Sigmoid colon (tissue), 4 donors: ENCODE data around the gene TRPV5.

Experiments
- CTCF ChIP-seq, 4 experiments: fragments of 450-650 bp in 3 of 4; fragments of 200-600 bp in 1 of 4; IDR thresholded peaks; one replicate each; pipeline ENCODE4 v1.5.1; 2016 to 2019; ENCODE audit warnings: antibody characterized with exemption in 4 of 4, mild to moderate bottlenecking in 3 of 4, moderate library complexity in 2 of 4
- EP300 ChIP-seq, 4 donors: sonication (generic); formaldehyde crosslinking; IDR thresholded peaks; one replicate each; pipeline ENCODE4 v1.6.1; 2017; ENCODE audit warnings: antibody characterized with exemption in 4 of 4
- POLR2A ChIP-seq, 2 donors: fragments of 450-650 bp; IDR thresholded peaks; one replicate each; pipeline ENCODE4 v1.6.1; 2016; ENCODE audit warnings: antibody characterized with exemption in 2 of 2, mild to moderate bottlenecking in 2 of 2, moderate library complexity in 2 of 2
- POLR2AphosphoS5 ChIP-seq, 4 donors: sonication (generic); formaldehyde crosslinking; IDR thresholded peaks; one replicate each; pipeline ENCODE4 v1.6.1; 2017; ENCODE audit warnings: antibody characterized with exemption in 4 of 4

DNA sequence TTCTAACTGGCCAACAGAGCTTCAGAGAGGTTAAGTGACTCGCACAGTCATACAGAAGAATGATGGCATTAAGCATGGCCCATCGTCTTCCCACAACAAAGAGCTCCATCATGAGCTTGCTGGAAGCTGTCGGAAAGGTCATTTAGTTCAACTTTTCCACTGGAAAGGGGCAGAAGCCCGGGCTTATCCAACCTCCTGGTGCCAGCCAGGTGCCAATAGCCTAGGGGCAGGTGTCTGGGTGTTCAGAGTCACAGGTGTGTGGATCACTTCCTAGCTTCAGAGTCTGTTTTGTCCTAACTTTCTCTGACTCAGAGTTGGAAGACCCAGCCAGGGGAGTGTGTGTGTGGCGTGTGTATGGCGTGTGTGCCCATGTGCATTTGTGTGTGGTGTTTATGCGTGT is 46.7 kb downstream of the TRPV5 start:
- TF ChIP-seq POLR2A (IDR thresholded peaks at IDR 0.05) = no peak
- no peak for TF ChIP-seq CTCF (IDR thresholded peaks at IDR 0.05)
- no peak for TF ChIP-seq POLR2AphosphoS5 (IDR thresholded peaks at IDR 0.05)
- no peak for TF ChIP-seq EP300 (IDR thresholded peaks at IDR 0.05)
